IMR-90 (cell line): ENCODE measurements around the gene KLC4. TPM values are rescaled to one million over a fixed set of nuclear protein-coding genes. Genes with fewer than 3 reads are reported as not detected.

ENCODE experiments used
- ATAC-seq: fragments of 200-7000 bp; cut with Tn5 transposase; 2 replicates; pipeline ENCODE4 v1.9.1; 2020; ENCODE audit warnings: low read depth, mild to moderate bottlenecking, moderate library complexity
- Bru-seq: library from RNA; stranded (reverse); fragments of 400-500 nt; gene quantifications from one replicate; lab custom pipeline; 2021; lab: Mats Ljungman, UMichigan
- BruChase-seq, 2 experiments: library from RNA; stranded (reverse); fragments of 400-500 nt; gene quantifications; one replicate each; lab custom pipeline; 2021; lab: Mats Ljungman, UMichigan
- BruUV-seq: library from RNA; stranded (reverse); fragments of 400-500 nt; replicated peaks from 2 replicates; lab custom pipeline; 2021; lab: Mats Ljungman, UMichigan
- CTCF ChIA-PET: fragments of 300-600 bp; formaldehyde crosslinking; extraction: SDS; loops from one replicate; lab custom pipeline; 2021; ENCODE audit warnings: antibody characterized with exemption; lab: Yijun Ruan, JAX
- POLR2A ChIA-PET: fragments of 300-600 bp; sonication (Branson Sonifier 250); formaldehyde crosslinking; loops from one replicate; lab custom pipeline; 2022; ENCODE audit warnings: antibody characterized with exemption; ENCODE audit not compliant: unreplicated experiment; lab: Charles Lee
- DNase-seq: peaks from one replicate; pipeline ENCODE4 v3.0.0; 2013
- H2AFZ ChIP-seq: replicated peaks from 2 replicates; pipeline ENCODE3; 2013; ENCODE audit warnings: low read length, mild to moderate bottlenecking; ENCODE audit not compliant: poor library complexity
- H2AK5ac ChIP-seq: 2 replicates; pipeline ENCODE4 v1.6.1; 2013; ENCODE audit warnings: low read depth, low read length, inconsistent platforms
- H2AK9ac ChIP-seq: replicated peaks from 2 replicates; pipeline ENCODE3; 2013; ENCODE audit warnings: mild to moderate bottlenecking, low read depth, low read length, moderate library complexity; ENCODE audit not compliant: poor library complexity
- H2BK120ac ChIP-seq: 2 replicates; pipeline ENCODE4 v1.6.1; 2013; ENCODE audit warnings: low read depth, low read length, inconsistent platforms
- H2BK15ac ChIP-seq: 3 replicates; pipeline ENCODE4 v1.6.1; 2013; ENCODE audit warnings: low read depth, low read length, inconsistent platforms
- H2BK20ac ChIP-seq: 2 replicates; pipeline ENCODE4 v1.6.1; 2013; ENCODE audit warnings: low read depth, mild to moderate bottlenecking, inconsistent platforms, low read length, moderate library complexity
- H2BK5ac ChIP-seq: 2 replicates; pipeline ENCODE4 v1.6.1; 2013; ENCODE audit warnings: mild to moderate bottlenecking, low read depth, low read length, inconsistent platforms; ENCODE audit not compliant: poor library complexity, severe bottlenecking
- H3K14ac ChIP-seq: replicated peaks from 2 replicates; pipeline ENCODE4 v1.6.1; 2013; ENCODE audit warnings: low read depth, low read length, inconsistent platforms
- H3K18ac ChIP-seq: 2 replicates; pipeline ENCODE4 v1.6.1; 2013; ENCODE audit warnings: low read depth, low read length, control low read depth
- H3K23ac ChIP-seq: 2 replicates; pipeline ENCODE4 v1.6.1; 2013; ENCODE audit warnings: low read depth, low read length, inconsistent platforms
- H3K27ac ChIP-seq: 2 replicates; pipeline ENCODE4 v1.5.1; 2013; ENCODE audit warnings: mild to moderate bottlenecking, control low read depth, low read length; ENCODE audit not compliant: insufficient read depth
- H3K27me3 ChIP-seq: 2 replicates; pipeline ENCODE4 v1.6.1; 2013; ENCODE audit warnings: low read length; ENCODE audit not compliant: control insufficient read depth, insufficient read depth
- H3K36me3 ChIP-seq: 2 replicates; pipeline ENCODE4 v1.6.1; 2013; ENCODE audit warnings: low read length, mixed read lengths; ENCODE audit not compliant: control insufficient read depth, insufficient read depth
- H3K4ac ChIP-seq: 2 replicates; pipeline ENCODE4 v1.6.1; 2013; ENCODE audit warnings: low read depth, low read length, inconsistent platforms
- H3K4me1 ChIP-seq: 2 replicates; pipeline ENCODE4 v1.6.1; 2013; ENCODE audit warnings: low read length, mixed read lengths; ENCODE audit not compliant: control insufficient read depth, insufficient read depth
- H3K4me2 ChIP-seq: 2 replicates; pipeline ENCODE4 v1.6.1; 2013; ENCODE audit warnings: low read depth, mild to moderate bottlenecking, control low read depth, low read length, moderate library complexity
- H3K4me3 ChIP-seq: 2 replicates; pipeline ENCODE4 v1.5.1; 2013; ENCODE audit warnings: low read depth, mild to moderate bottlenecking, control low read depth, low read length, moderate library complexity; ENCODE audit not compliant: insufficient read depth
- H3K56ac ChIP-seq: 2 replicates; pipeline ENCODE4 v1.6.1; 2013; ENCODE audit warnings: low read length, inconsistent platforms; ENCODE audit not compliant: insufficient read depth; ENCODE audit errors: extremely low read depth
- H3K79me1 ChIP-seq, 2 experiments: 2 replicates each; pipeline ENCODE4 v1.6.1; 2013; ENCODE audit warnings: low read length in 2 of 2, inconsistent platforms in 1 of 2, low read depth in 1 of 2
- H3K9ac ChIP-seq: 2 replicates; pipeline ENCODE4 v1.6.1; 2013; ENCODE audit warnings: low read depth, low read length, control low read depth
- H3K9me1 ChIP-seq: 2 replicates; pipeline ENCODE4 v1.6.1; 2013; ENCODE audit warnings: low read length, inconsistent platforms; ENCODE audit not compliant: insufficient read depth
- H3K9me3 ChIP-seq: 2 replicates; pipeline ENCODE4 v1.6.1; 2013; ENCODE audit warnings: low read length; ENCODE audit not compliant: control insufficient read depth, insufficient read depth
- H4K20me1 ChIP-seq: 2 replicates; pipeline ENCODE4 v1.6.1; 2013; ENCODE audit warnings: low read length, inconsistent platforms; ENCODE audit not compliant: insufficient read depth
- H4K5ac ChIP-seq: 2 replicates; pipeline ENCODE4 v1.6.1; 2013; ENCODE audit warnings: mild to moderate bottlenecking, low read depth, low read length, control low read depth
- H4K8ac ChIP-seq, 2 experiments: 2 replicates each; pipeline ENCODE4 v1.6.1; 2013; ENCODE audit warnings: low read depth in 2 of 2, low read length in 2 of 2, control low read depth in 1 of 2, inconsistent platforms in 1 of 2
- H4K91ac ChIP-seq: 2 replicates; pipeline ENCODE4 v1.6.1; 2013; ENCODE audit warnings: low read depth, low read length, inconsistent platforms; ENCODE audit not compliant: insufficient read depth
- BHLHE40 ChIP-seq: fragments of 150-350 bp; IDR thresholded peaks from 2 replicates; pipeline ENCODE4 v1.6.1; 2016; ENCODE audit warnings: mild to moderate bottlenecking, low read depth, low read length
- CTCF ChIP-seq: conservative IDR thresholded peaks from 2 replicates; pipeline ENCODE4 v1.5.1; 2012; ENCODE audit warnings: mild to moderate bottlenecking, low read depth, low read length, improper control_type of control experiment
- MAFK ChIP-seq: IDR thresholded peaks from 2 replicates; pipeline ENCODE4 v1.6.1; 2012; ENCODE audit warnings: low read depth, low read length, improper control_type of control experiment
- MAZ ChIP-seq: IDR thresholded peaks from 2 replicates; pipeline ENCODE4 v1.6.1; 2012; ENCODE audit warnings: low read depth, mild to moderate bottlenecking, low read length, improper control_type of control experiment, moderate library complexity, borderline replicate concordance
- MXI1 ChIP-seq: IDR thresholded peaks from 2 replicates; pipeline ENCODE4 v1.6.1; 2012; ENCODE audit warnings: low read depth, mild to moderate bottlenecking, low read length, moderate library complexity, borderline replicate concordance
- POLR2A ChIP-seq: IDR thresholded peaks from 2 replicates; pipeline ENCODE4 v1.6.1; 2012; ENCODE audit warnings: mild to moderate bottlenecking, low read depth, low read length
- RAD21 ChIP-seq: IDR thresholded peaks from 2 replicates; pipeline ENCODE4 v1.6.1; 2012; ENCODE audit warnings: low read length, improper control_type of control experiment
- RCOR1 ChIP-seq: IDR thresholded peaks from 2 replicates; pipeline ENCODE4 v1.6.1; 2012; ENCODE audit warnings: mild to moderate bottlenecking, low read length, improper control_type of control experiment; ENCODE audit not compliant: insufficient replicate concordance
- RFX5 ChIP-seq: IDR thresholded peaks from 2 replicates; pipeline ENCODE4 v1.8.0; 2012; ENCODE audit warnings: low read depth, mild to moderate bottlenecking, low read length, moderate library complexity
- USF2 ChIP-seq: fragments of 150-350 bp; IDR thresholded peaks from 2 replicates; pipeline ENCODE4 v1.6.1; 2017; ENCODE audit warnings: mild to moderate bottlenecking, antibody characterized with exemption, low read length, low read depth
- WGBS, 2 experiments: methylation state at CpG; one replicate each; pipeline versions ENCODE4 v1.1.5 to v1.1.7; 2013; ENCODE audit warnings: missing lambda C conversion rate in 2 of 2; ENCODE audit not compliant: insufficient read length in 1 of 2; ENCODE audit errors: extremely low coverage in 2 of 2; 5-methylcytosine and 5-hydroxymethylcytosine counted together
- dilution Hi-C: fragments of 300-500 bp; cut with HindIII; formaldehyde crosslinking; loops from one replicate; pipeline ENCODE4 v1.14.3; 2018; ENCODE audit warnings: low sequenced_read_pairs; ENCODE audit not compliant: unreplicated experiment
- in situ Hi-C: fragments of 300-500 bp; cut with MboI; formaldehyde crosslinking; loops from 3 replicates; pipeline ENCODE4 v1.14.3; 2019; ENCODE audit warnings: low sequenced_read_pairs, inconsistent platforms, mixed read lengths
- intact Hi-C: fragments of 100-400 bp; cut with micrococcal nuclease; formaldehyde crosslinking; loops from 2 replicates; pipeline ENCODE4 v1.10.0; 2022
- long read RNA-seq: library from polyadenylated mRNA; unstranded; transcript quantifications from one replicate; pipeline ENCODE4 v2.0.0, GENCODE V29; 2021; ENCODE audit not compliant: unreplicated experiment
- polyA plus RNA-seq, 3 experiments: library from polyadenylated mRNA; depleted of rRNA; stranded (reverse); fragments of >200 nt; gene quantifications; 2 replicates each; pipeline ENCODE4 v1.2.3, GENCODE V29; 2012; ENCODE audit warnings: low replicate concordance in 1 of 3
- total RNA-seq: library from RNA; depleted of rRNA; stranded (reverse); fragments of >200 nt; gene quantifications from 2 replicates; pipeline ENCODE4 v1.2.3, GENCODE V29; 2012; rRNA removed

KLC4 gene
- total RNA-seq (9.7 and 10.9 TPM in 2 replicates), polyA plus RNA-seq (2012; rRNA removed) (12.4 and 13.0 TPM in 2 replicates), Bru-seq, nascent RNA (percentile 53 among the genes with signal in this experiment), BruChase-seq, experiment 1, labeled RNA remaining after a 6-hour chase (percentile 64 among the genes with signal in this experiment), BruChase-seq, experiment 2, labeled RNA remaining after a 2-hour chase (percentile 60 among the genes with signal in this experiment)
- polyA plus RNA-seq (2012; cell fraction: cytosol; rRNA removed), result 7.7 and 11.3 TPM in 2 replicates
- 63.8 and 69.4 TPM in 2 replicates for polyA plus RNA-seq (2012; cell fraction: nucleus; rRNA removed; ENCODE audit: low replicate concordance)
- long read RNA-seq, partial matches to known transcripts, result 5 of 12 reads
- long read RNA-seq, other reads (novel, unspliced or antisense), result 6 of 12 reads

- peak within 1 kb of the TSS; percentile 78 for H3K18ac ChIP-seq
- TF ChIP-seq MXI1 (peak; percentile 80; the same call in 1 of the 2 replicates), BHLHE40 (peak; percentile 52; the same call in 1 of the 2 replicates), CTCF (no peak), POLR2A (peak; percentile 66), USF2 (peak; percentile 54; the same call in 1 of the 2 replicates), RFX5 (no peak), RAD21 (no peak), RCOR1 (no peak), MAZ (peak; percentile 14; the same call in 1 of the 2 replicates), MAFK (no peak)
Observed at GRCh38 chr6:43059168-43060033, at the start of gene KLC4, which contains the start of gene MRPL2. KLC4 (plus strand) TSS chr6:43059631; CDS start chr6:43061336, 1,705 bp downstream. MRPL2 (minus strand) TSS chr6:43059434; CDS start chr6:43059381, 53 bp downstream.

More at GRCh38 chr6:43059168-43060033, at the start of gene KLC4, which contains the start of gene MRPL2:
- Histone ChIP-seq H3K56ac (peak within 1 kb of the TSS; percentile 93), H3K36me3 (peaks cover 16% of the 10 kb centered on the region), H3K9me1 (peaks cover 4% of the 10 kb centered on the region; the same call in 1 of the 2 replicates), H3K23ac (peak within 1 kb of the TSS; percentile 98), H3K4me3 (peak within 1 kb of the TSS; percentile 76), H3K27me3 (no peaks in the 10 kb centered on the region), H3K4me2 (peak within 1 kb of the TSS; percentile 93), H2BK5ac (peak within 1 kb of the TSS; percentile 95), H2AFZ (peak within 1 kb of the TSS; percentile 92), H3K79me1 (peaks cover 17 to 37% of the 10 kb centered on the region in 2 experiments), H3K4ac (peak within 1 kb of the TSS; percentile 96), H2AK5ac (peak within 1 kb of the TSS; percentile 92), H4K91ac (peak within 1 kb of the TSS; percentile 91), H2AK9ac (peak within 1 kb of the TSS; percentile 94), H3K4me1 (peaks cover 9% of the 10 kb centered on the region; the same call in 1 of the 2 replicates), H3K27ac (peak within 1 kb of the TSS; percentile 93), H2BK120ac (peak within 1 kb of the TSS; percentile 97), H2BK15ac (peak within 1 kb of the TSS; percentile 97; the same call in 2 of the 3 replicates), H4K8ac (peak within 1 kb of the TSS; percentile 69 to 97), H2BK20ac (peak within 1 kb of the TSS; percentile 90), H3K9ac (peak within 1 kb of the TSS; percentile 91), H3K9me3 (no peaks in the 10 kb centered on the region), H4K20me1 (no peaks in the 10 kb centered on the region), H4K5ac (peak within 1 kb of the TSS; percentile 84), H3K14ac (peak within 1 kb of the TSS; percentile 100)
- POLR2A ChIA-PET, result interaction anchor here (0.6 to 0.9 kb wide), 4 partner anchors 11 to 111 kb away, joined by 3 to 5 read pairs (median 3); partner anchors contain the start of gene RRP36
- ATAC-seq, result peak; percentile 99
- 0% methylated on average over 41 of the region's 64 CpGs; no CpG with 5 or more reads in 1 of the 2 experiments for WGBS, 2 experiments
- CTCF ChIA-PET, result interaction anchor here (1.4 kb wide), 1 partner anchor 85 kb away, joined by 6 read pairs; no protein-coding TSS in a partner anchor
- intact Hi-C loops, result loop anchor here (2.0 kb wide), 1 partner anchor 15 kb away; no protein-coding TSS in a partner anchor
- DNase-seq, result peak; percentile 98
- no TSS peak for BruUV-seq
- in situ Hi-C loops, result no loop called here
- dilution Hi-C loops, result no loop called here
